ENCODE measurements around the gene TMEM41B. TPM values are rescaled to one million over a fixed set of nuclear protein-coding genes. Genes with fewer than 3 reads are reported as not detected.
"Not testable (repeated sequence)": the region's sequence is repeated elsewhere in the genome, so short reads cannot be mapped to it uniquely, and the experiment has no call there.

Gene TMEM41B
- total RNA-seq, 2 experiments from 2014 or later, result 20.1 to 25.5 TPM

DNA sequence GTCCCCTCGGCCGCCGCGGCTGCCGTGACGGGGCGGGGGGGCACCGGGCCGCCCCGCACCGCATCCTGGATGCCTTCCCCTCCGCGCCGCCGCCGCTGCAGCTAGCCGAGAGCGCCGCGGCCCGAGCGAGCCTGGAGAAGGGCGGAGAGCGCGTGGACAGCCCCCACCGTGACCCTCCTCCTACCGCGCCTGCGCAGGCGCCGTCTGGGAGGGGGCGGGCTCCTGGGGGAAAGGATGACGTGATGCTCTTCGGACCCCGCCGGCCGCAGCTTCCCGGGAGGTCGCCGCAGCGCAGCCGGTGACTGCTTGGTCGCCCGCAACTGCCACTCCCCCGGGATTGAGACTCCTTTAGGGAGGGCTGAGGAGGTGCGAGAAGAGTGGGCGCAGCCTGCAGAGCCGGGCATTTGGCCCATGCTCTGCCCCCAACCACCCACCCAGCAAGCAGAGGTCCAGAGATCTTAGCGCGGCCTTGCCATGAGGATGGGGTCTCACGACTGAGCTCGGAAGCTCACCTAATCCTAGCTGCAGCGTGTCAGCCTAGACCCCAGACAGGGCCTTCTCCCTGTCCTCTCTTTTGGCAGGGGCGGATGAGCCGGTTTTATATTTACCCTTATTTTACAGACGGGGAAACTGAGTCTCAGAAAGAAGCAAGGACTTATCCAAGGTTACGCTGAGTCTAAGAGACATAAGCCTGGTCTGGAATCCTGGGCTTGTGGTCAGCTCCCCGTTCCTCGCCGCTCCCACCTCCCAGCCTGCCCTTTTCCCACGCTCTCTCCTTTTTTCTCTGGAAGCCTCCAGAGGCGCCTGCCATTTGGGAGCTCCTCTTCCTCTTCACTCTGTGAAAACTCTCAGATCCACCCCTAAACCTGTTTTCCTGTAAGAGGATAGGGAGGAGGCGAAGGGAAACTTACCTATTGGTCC is 48.9 kb downstream of the TMEM41B start, which contains the start of gene DENND5A:
DENND5A (minus strand) TSS at position 140 of the 921 bp plus-strand sequence. CDS start 281 bp downstream, outside the sequence.
- ChIA-PET CTCF (interaction anchor here (0.6 to 1.5 kb wide), 2 partner anchors 10 to 107 kb away, joined by 3 to 5 read pairs; no protein-coding TSS in a partner anchor), POLR2A (interaction anchor here (0.9 to 1.9 kb wide), 3 partner anchors 89 to 195 kb away, joined by 4 to 11 read pairs (median 4); partner anchors contain the start of genes IPO7 and ZNF143)

- POLR2A ChIA-PET, result interaction anchor here (0.6 to 1.9 kb wide), 5 partner anchors 72 to 196 kb away, joined by 3 to 11 read pairs (median 4); partner anchors contain the start of genes IPO7 and ZNF143
Measured at GRCh38 chr11:9264316-9265210, 49.8 kb downstream of the TMEM41B start.

DNA sequence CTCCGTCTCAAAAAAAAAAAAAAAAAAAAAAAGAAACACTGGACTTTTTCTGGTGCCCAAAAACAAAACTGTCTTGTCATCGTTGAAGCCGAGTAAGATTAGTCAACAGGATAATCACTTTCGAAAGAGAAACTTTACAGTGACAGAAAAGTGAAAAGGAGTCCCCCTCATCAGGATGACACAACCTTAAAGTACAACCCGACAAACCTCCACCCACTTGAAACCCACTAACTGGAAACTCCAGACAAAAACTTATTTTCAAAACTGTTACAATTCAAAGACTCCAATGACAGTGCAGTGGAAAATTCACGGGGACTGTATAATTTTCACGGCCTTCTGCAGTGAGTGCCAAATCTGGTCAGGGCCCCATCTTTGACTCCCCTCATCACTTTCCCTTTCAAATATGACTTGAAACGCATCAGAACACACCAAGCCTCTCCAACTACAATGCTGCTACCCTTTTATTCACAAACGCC is 50.5 kb downstream of the TMEM41B start:
- POLR2A ChIA-PET, result interaction anchor here (0.6 to 1.9 kb wide), 2 partner anchors 73 to 121 kb away, joined by 3 to 11 read pairs; partner anchors contain the start of gene IPO7
- CTCF ChIA-PET, result interaction anchor here (1.1 kb wide), 1 partner anchor 121 kb away, joined by 3 read pairs; no protein-coding TSS in a partner anchor

More at GRCh38 chr11:9264316-9265210, 49.8 kb downstream of the TMEM41B start:
- CTCF ChIA-PET, result interaction anchor here (0.5 to 1.5 kb wide), 4 partner anchors 11 to 270 kb away, joined by 3 to 5 read pairs (median 3); no protein-coding TSS in a partner anchor

- POLR2A ChIA-PET, result not testable (repeated sequence)
- CTCF ChIA-PET, result interaction anchor here (0.6 kb wide), 1 partner anchor 50 kb away, joined by 3 read pairs; no protein-coding TSS in a partner anchor
Measured at GRCh38 chr11:9260838-9261146, 53.6 kb downstream of the TMEM41B start.

GRCh38 chr11:9259981-9260837 is 54.2 kb downstream of the TMEM41B start:
- CTCF ChIA-PET, result interaction anchor here (0.7 kb wide), 1 partner anchor 72 kb away, joined by 3 read pairs; no protein-coding TSS in a partner anchor

GRCh38 chr11:9258279-9258678 is 56.1 kb downstream of the TMEM41B start:
- CTCF ChIA-PET, POLR2A ChIA-PET: not testable (repeated sequence)

More at GRCh38 chr11:9259981-9260837, 54.2 kb downstream of the TMEM41B start:
- POLR2A ChIA-PET, result interaction anchor here (0.5 kb wide), 1 partner anchor 11 kb away, joined by 3 read pairs; no protein-coding TSS in a partner anchor

DNA sequence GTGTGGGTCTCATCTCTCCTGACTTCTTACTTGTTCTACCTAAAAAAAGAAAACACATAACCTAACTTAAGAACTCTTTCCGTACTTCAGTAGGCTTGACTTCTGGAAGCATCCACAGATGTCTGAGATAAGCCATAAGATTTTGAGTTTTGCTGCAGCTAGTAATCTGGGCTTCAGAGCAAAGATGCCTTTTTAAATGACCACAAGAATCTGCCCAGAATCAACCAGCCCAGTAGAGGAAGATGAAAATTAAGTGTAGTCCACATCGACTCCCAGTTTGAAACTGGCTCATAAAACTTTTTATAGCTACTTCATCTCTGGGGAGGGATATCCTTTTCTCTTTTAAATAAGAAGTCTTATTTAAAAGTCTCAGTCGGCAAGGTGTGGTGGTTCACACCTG is 60.0 kb downstream of the TMEM41B start:
- CTCF ChIA-PET, result no interaction called here

DNA sequence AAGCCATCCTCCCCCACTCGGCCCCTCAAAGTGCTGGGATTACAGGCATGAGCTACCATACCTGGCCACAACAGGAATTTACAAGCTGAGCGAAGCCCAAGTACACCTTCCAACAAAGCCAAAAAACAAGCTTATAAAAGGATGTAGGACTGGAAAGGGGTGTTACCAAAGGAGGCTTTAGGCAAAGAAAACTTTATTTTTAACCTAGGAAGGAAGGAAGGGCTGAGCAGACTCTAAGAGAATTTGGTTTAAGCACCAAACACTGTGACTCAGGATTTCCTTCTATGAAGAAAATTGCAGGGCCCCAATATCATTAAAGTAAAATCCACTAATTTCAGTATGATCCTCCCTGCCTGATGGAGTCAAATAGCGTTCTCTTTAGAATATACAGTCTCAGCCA is 61.3 kb downstream of the TMEM41B start:
- POLR2A ChIA-PET, result interaction anchor here (0.7 kb wide), 1 partner anchor 27 kb away, joined by 3 read pairs; no protein-coding TSS in a partner anchor

More for the DNA sequence above, 60.0 kb downstream of the TMEM41B start:
- POLR2A ChIA-PET, result no interaction called here

GRCh38 chr11:9251311-9251710 is 63.1 kb downstream of the TMEM41B start:
- CTCF ChIA-PET, result no interaction called here
- POLR2A ChIA-PET, result interaction anchor here (0.6 kb wide), 1 partner anchor 250 kb away, joined by 3 read pairs; no protein-coding TSS in a partner anchor

More for the DNA sequence above, 61.3 kb downstream of the TMEM41B start:
- CTCF ChIA-PET, result no interaction called here

- POLR2A ChIA-PET, result interaction anchor here (1.0 kb wide), 1 partner anchor 39 kb away, joined by 5 read pairs; no protein-coding TSS in a partner anchor
- CTCF ChIA-PET, result no interaction called here
Measured at GRCh38 chr11:9250139-9250582, 64.2 kb downstream of the TMEM41B start.

DNA sequence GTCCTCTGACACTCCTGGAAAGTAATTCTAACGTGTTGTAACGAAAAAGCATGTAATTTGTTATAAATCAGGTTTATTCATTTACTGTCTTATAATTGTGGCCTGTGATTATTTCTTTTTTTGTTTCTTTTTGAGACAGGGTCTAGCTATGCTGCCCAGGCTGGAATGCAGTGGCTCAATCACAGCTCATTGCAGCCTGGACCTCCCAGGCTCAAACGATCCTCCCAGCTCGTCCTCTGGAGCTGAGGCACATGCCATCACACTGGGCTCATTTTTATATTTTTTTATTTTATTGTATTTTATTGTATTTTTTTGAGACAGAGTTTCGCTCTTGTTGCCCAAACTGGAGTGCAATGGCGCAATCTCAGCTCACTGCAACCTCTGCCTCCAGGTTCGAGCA is 65.1 kb downstream of the TMEM41B start:
- ChIA-PET POLR2A (interaction anchor here (0.7 kb wide), 1 partner anchor 11 kb away, joined by 3 read pairs; no protein-coding TSS in a partner anchor), CTCF (no interaction called here)

DNA sequence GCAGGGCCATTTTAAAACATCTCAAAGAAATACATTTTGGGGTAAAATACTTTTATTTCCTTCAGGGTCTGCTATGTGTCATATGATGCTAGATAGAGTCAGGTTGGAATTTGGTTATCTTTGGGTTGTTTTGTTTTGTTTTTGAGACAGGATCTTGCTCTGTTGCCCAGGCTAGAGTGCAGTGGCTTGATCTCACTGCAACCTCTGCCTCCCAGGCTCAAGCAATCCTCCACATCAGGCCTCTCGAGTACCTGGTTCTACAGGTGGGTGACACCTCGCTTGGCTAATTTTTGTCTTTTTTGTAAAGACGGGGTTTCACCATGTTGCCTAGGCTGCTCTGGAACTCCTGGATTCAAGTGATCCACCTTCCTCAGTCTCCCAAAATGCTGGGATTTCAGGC is 66.5 kb downstream of the TMEM41B start:
- CTCF ChIA-PET, result interaction anchor here (0.6 kb wide), 1 partner anchor 104 kb away, joined by 7 read pairs; no protein-coding TSS in a partner anchor
- POLR2A ChIA-PET, result no interaction called here

GRCh38 chr11:9236242-9236641 is 78.2 kb downstream of the TMEM41B start:
- POLR2A ChIA-PET, result not testable (repeated sequence)
- CTCF ChIA-PET, result interaction anchor here (0.5 kb wide), 1 partner anchor 892 kb away, joined by 4 read pairs; no protein-coding TSS in a partner anchor

DNA sequence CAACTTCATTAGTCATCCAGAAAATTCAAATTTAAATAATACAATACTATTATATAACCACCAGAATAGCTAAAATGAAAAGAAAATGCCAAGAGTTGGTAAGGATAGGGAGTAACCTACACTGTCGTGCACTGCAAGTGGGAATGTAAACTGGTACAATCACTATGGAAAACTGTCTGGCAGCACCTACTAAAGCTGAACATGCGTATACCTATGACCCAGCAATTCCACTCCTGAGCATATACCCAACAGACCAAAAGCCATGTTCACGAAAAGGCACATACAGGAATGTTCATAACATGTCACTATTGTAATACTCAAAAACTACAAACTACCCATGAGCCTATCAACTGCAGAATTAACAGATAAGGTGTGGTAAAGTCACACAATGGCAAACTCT is 81.9 kb downstream of the TMEM41B start:
- POLR2A ChIA-PET, result interaction anchor here (0.6 kb wide), 1 partner anchor 49 kb away, joined by 3 read pairs; no protein-coding TSS in a partner anchor
- CTCF ChIA-PET, result no interaction called here

- ChIA-PET CTCF (no interaction called here), POLR2A (interaction anchor here (0.6 kb wide), 1 partner anchor 49 kb away, joined by 3 read pairs; no protein-coding TSS in a partner anchor)
Measured at GRCh38 chr11:9231848-9232177, 82.6 kb downstream of the TMEM41B start.
